GM13977 (cell line): Measurements from ENCODE around the gene SLC6A13.

Experiments used
- DNase-seq: peaks from one replicate; pipeline ENCODE4 v3.0.0; 2012; ENCODE audit warnings: low spot score
- CTCF ChIP-seq: IDR thresholded peaks from 2 replicates; pipeline ENCODE4 v1.5.1; 2012; ENCODE audit warnings: mild to moderate bottlenecking, control low read depth; ENCODE audit not compliant: insufficient read depth; ENCODE audit errors: extremely low read depth, missing control alignments
- in situ Hi-C: fragments of 300-500 bp; cut with MboI; formaldehyde crosslinking; loops from one replicate; pipeline ENCODE4 v1.12.0; 2022; ENCODE audit warnings: low sequenced_read_pairs, low pct_unique_long_range_greater_than_20kb, mixed read lengths, inconsistent platforms; ENCODE audit not compliant: unreplicated experiment

Gene SLC6A13

GRCh38 chr12:184811-185575, 77.6 kb downstream of the SLC6A13 start:
- no peak for DNase-seq
- in situ Hi-C loops, result no loop called here
- no peak for TF ChIP-seq CTCF

GRCh38 chr12:182381-182892, 80.2 kb downstream of the SLC6A13 start:
- DNase-seq, result no peak
- TF ChIP-seq CTCF, result no peak
- in situ Hi-C loops, result no loop called here

- in situ Hi-C loops, result no loop called here
- no peak for DNase-seq
- no peak for TF ChIP-seq CTCF
These were observed 80.7 kb downstream of the SLC6A13 start for GRCh38 chr12:181921-182320.

- DNase-seq, result peak; percentile 84
- TF ChIP-seq CTCF, result no peak
- in situ Hi-C loops, result no loop called here
These were observed 82.2 kb downstream of the SLC6A13 start for GRCh38 chr12:180445-180844.

GRCh38 chr12:179885-180284, 82.8 kb downstream of the SLC6A13 start:
- in situ Hi-C loops, result no loop called here
- TF ChIP-seq CTCF, result no peak
- DNase-seq, result no peak

- no peak for TF ChIP-seq CTCF
- no peak for DNase-seq
- in situ Hi-C loops, result no loop called here
These were observed 83.3 kb downstream of the SLC6A13 start for GRCh38 chr12:179131-179884.
